WTC11 (cell line): ENCODE results near the gene LSM7. TPM values are rescaled to one million over a fixed set of nuclear protein-coding genes. Genes with fewer than 3 reads are reported as not detected.

Experiments used
- ATAC-seq: fragments of 200-7000 bp; cut with Tn5 transposase; 2 replicates; pipeline ENCODE4 v1.10.0; 2021; ENCODE audit warnings: mild to moderate bottlenecking, moderate library complexity
- CTCF ChIA-PET: fragments of 300-600 bp; sonication (Branson Sonifier 250); formaldehyde crosslinking; loops from one replicate; lab custom pipeline; 2021; ENCODE audit warnings: antibody characterized with exemption; lab: Charles Lee
- POLR2A ChIA-PET: fragments of 350-600 bp; sonication (Branson Sonifier 250); formaldehyde crosslinking; loops from one replicate; lab custom pipeline; 2021; ENCODE audit warnings: antibody characterized with exemption; lab: Charles Lee
- DNase-seq: peaks from one replicate; pipeline ENCODE4 v3.0.0; 2021; ENCODE audit warnings: low spot score
- H3K27ac Mint-ChIP-seq: 2 replicates; pipeline ENCODE4 v1.8.0; 2021; ENCODE audit warnings: mixed read lengths
- H3K27me3 Mint-ChIP-seq: 2 replicates; pipeline ENCODE4 v1.8.0; 2021; ENCODE audit warnings: low read depth, mild to moderate bottlenecking, moderate library complexity, mixed read lengths
- H3K36me3 Mint-ChIP-seq: 2 replicates; pipeline ENCODE4 v1.8.0; 2021; ENCODE audit warnings: mixed read lengths
- H3K4me1 Mint-ChIP-seq: 2 replicates; pipeline ENCODE4 v1.8.0; 2022; ENCODE audit warnings: mixed read lengths
- H3K4me3 Mint-ChIP-seq: 2 replicates; pipeline ENCODE4 v1.8.0; 2021; ENCODE audit warnings: mild to moderate bottlenecking, moderate library complexity, mixed read lengths
- H3K9me3 Mint-ChIP-seq: 2 replicates; pipeline ENCODE4 v1.8.0; 2021; ENCODE audit warnings: mixed read lengths
- EMX1 ChIP-seq: fragments of 250-450 bp; sonication (Bioruptor Pico); IDR thresholded peaks from 2 replicates; pipeline ENCODE4 v1.8.0; 2021; ENCODE audit warnings: mild to moderate bottlenecking
- FOXK1 ChIP-seq: sonication (generic); formaldehyde crosslinking; IDR thresholded peaks from 2 replicates; pipeline ENCODE4 v1.8.0; 2022; ENCODE audit warnings: mild to moderate bottlenecking, moderate library complexity, missing genetic modification reagents
- NFATC4 ChIP-seq: fragments of 250-450 bp; sonication (Bioruptor Pico); IDR thresholded peaks from 2 replicates; pipeline ENCODE4 v1.9.0; 2021; ENCODE audit warnings: mild to moderate bottlenecking
- NR1H2 ChIP-seq: sonication (generic); formaldehyde crosslinking; IDR thresholded peaks from 2 replicates; pipeline ENCODE4 v1.9.0; 2021; ENCODE audit warnings: mild to moderate bottlenecking, moderate library complexity, missing genetic modification reagents
- NR2C2 ChIP-seq: sonication (generic); formaldehyde crosslinking; IDR thresholded peaks from 2 replicates; pipeline ENCODE4 v1.8.0; 2022; ENCODE audit warnings: mild to moderate bottlenecking, missing genetic modification reagents
- OVOL2 ChIP-seq: fragments of 250-450 bp; sonication (Bioruptor Pico); IDR thresholded peaks from 2 replicates; pipeline ENCODE4 v1.9.0; 2021; ENCODE audit warnings: mild to moderate bottlenecking, borderline replicate concordance
- RELA ChIP-seq: sonication (generic); formaldehyde crosslinking; IDR thresholded peaks from 2 replicates; pipeline ENCODE4 v1.8.1; 2022; ENCODE audit warnings: missing genetic modification reagents, mild to moderate bottlenecking, borderline replicate concordance
- SMAD4 ChIP-seq: sonication (generic); formaldehyde crosslinking; IDR thresholded peaks from 2 replicates; pipeline ENCODE4 v1.8.0; 2022; ENCODE audit warnings: mild to moderate bottlenecking, missing genetic modification reagents
- ZNF121 ChIP-seq: sonication (generic); formaldehyde crosslinking; IDR thresholded peaks from 2 replicates; pipeline ENCODE4 v1.8.0; 2023; ENCODE audit warnings: missing genetic modification reagents
- ZNF263 ChIP-seq: sonication (generic); formaldehyde crosslinking; IDR thresholded peaks from 2 replicates; pipeline ENCODE4 v1.8.1; 2022; ENCODE audit warnings: low read depth, mild to moderate bottlenecking, moderate library complexity, missing genetic modification reagents
- total RNA-seq: library from RNA; stranded (reverse); gene quantifications from 3 replicates; pipeline ENCODE4 v1.2.3, GENCODE V29; 2021
- TF ChIP-seq, protein P1 (sequence below): sonication (generic); formaldehyde crosslinking; IDR thresholded peaks from 2 replicates; pipeline ENCODE4 v1.8.1; 2023; ENCODE audit warnings: mild to moderate bottlenecking, missing genetic modification reagents, moderate library complexity
- TF ChIP-seq, protein P2 (sequence below): fragments of 250-450 bp; sonication (Bioruptor Pico); IDR thresholded peaks from 2 replicates; pipeline ENCODE4 v2.1.2; 2022; ENCODE audit warnings: mild to moderate bottlenecking, moderate library complexity
- TF ChIP-seq, protein P3 (sequence below): fragments of 250-450 bp; sonication (Bioruptor Pico); IDR thresholded peaks from 2 replicates; pipeline ENCODE4 v1.9.0; 2021; ENCODE audit warnings: moderate library complexity, mild to moderate bottlenecking, inconsistent platforms, borderline replicate concordance
- TF ChIP-seq, protein P4 (sequence below): sonication (generic); formaldehyde crosslinking; IDR thresholded peaks from 2 replicates; pipeline ENCODE4 v1.8.0; 2022; ENCODE audit warnings: missing genetic modification reagents
- TF ChIP-seq, protein P5 (sequence below): sonication (generic); formaldehyde crosslinking; IDR thresholded peaks from 2 replicates; pipeline ENCODE4 v1.8.0; 2022; ENCODE audit warnings: mild to moderate bottlenecking, missing genetic modification reagents

The LSM7 gene
- total RNA-seq, 1 experiment from 2014 or later, result 245 TPM

DNA sequence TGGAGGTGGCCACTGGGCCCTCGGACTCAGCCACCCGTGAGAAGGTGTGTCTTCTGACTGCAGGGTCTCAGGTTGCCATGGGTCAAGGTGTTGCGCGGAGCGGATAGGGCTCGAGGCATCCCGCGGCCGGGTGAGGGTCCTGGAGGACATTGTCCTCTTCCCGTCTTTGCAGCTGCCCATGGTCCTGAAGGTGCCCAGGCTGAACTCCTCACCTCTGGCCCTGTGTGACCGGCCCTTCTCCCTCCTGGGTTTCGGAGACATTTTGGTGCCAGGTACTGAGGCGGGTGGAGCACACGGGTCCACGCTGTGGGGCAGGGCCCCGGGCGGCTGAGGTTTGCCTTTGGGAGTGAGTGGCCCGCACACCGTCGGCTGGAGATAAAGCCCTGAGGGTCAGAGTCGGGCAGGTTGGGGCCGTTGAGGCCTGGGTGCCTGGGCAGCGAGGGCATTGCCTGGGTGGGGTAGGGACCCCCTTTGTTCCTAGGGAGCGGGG lies 16.0 kb upstream of the LSM7 start:
- Mint-ChIP-seq H3K9me3 (no peaks in the 10 kb centered on the region), H3K36me3 (no peaks in the 10 kb centered on the region), H3K27ac (no peak overlapping the region), H3K27me3 (no peaks in the 10 kb centered on the region), H3K4me1 (no peaks in the 10 kb centered on the region), H3K4me3 (no peak overlapping the region)
- DNase-seq, result no peak
- ChIA-PET POLR2A (no interaction called here), CTCF (interaction anchor here (1.3 kb wide), 1 partner anchor 11 kb away, joined by 3 read pairs; no protein-coding TSS in a partner anchor)
- TF ChIP-seq, protein P1, sequence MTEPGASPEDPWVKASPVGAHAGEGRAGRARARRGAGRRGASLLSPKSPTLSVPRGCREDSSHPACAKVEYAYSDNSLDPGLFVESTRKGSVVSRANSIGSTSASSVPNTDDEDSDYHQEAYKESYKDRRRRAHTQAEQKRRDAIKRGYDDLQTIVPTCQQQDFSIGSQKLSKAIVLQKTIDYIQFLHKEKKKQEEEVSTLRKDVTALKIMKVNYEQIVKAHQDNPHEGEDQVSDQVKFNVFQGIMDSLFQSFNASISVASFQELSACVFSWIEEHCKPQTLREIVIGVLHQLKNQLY (CRISPR knock-in tag), result no peak
- TF ChIP-seq NR2C2 (CRISPR knock-in tag) (no peak), NFATC4 (CRISPR knock-in tag) (no peak), FOXK1 (CRISPR knock-in tag) (no peak), OVOL2 (CRISPR knock-in tag) (no peak), SMAD4 (CRISPR knock-in tag) (no peak), ZNF121 (CRISPR knock-in tag) (no peak), NR1H2 (CRISPR knock-in tag) (no peak), ZNF263 (CRISPR knock-in tag) (no peak)
- TF ChIP-seq, protein P2, sequence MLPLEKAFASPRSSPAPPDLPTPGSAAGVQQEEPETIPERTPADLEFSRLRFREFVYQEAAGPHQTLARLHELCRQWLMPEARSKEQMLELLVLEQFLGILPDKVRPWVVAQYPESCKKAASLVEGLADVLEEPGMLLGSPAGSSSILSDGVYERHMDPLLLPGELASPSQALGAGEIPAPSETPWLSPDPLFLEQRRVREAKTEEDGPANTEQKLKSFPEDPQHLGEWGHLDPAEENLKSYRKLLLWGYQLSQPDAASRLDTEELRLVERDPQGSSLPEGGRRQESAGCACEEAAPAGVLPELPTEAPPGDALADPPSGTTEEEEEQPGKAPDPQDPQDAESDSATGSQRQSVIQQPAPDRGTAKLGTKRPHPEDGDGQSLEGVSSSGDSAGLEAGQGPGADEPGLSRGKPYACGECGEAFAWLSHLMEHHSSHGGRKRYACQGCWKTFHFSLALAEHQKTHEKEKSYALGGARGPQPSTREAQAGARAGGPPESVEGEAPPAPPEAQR, result no peak
- TF ChIP-seq, protein P3, sequence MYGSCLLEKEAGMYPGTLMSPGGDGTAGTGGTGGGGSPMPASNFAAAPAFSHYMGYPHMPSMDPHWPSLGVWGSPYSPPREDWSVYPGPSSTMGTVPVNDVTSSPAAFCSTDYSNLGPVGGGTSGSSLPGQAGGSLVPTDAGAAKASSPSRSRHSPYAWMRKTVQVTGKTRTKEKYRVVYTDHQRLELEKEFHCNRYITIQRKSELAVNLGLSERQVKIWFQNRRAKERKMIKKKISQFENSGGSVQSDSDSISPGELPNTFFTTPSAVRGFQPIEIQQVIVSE (CRISPR knock-in tag), result no peak
- no peak for ATAC-seq

DNA sequence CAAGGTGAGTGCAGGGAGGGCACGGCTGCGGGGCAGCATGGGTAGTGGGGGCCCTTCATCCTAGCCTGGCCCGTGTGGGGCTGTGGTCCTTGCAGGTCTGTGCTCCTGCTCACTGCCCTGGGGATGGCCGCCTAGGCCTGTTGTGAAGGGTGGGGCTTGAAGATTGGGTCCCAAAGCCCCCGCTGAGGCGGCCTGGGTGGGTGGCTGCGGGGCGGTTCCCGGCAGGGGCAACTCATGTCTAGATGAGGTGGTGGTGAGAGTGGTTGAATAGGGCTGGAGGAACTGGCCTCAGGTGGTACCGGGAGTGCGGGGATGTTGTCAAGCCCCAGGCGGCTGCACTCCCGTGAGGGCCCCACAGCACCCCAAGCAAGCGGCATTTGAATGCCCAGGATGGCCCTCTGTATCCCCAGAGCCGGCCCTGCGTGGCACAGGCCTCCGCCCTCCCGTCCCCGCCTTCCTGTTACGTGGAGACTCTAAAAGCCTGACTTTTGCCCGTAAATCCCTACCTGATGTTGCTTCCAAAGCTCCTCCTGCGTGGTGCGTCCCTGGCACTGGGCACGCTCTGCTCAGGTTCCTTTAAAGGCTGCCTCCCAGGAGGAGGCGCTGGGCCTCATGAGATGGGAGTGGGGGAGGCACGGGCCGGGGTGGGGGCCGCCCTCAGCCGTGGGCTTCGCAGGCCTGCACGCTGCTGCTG lies 15.1 kb upstream of the LSM7 start:
- H3K36me3 Mint-ChIP-seq, result no peaks in the 10 kb centered on the region
- ChIA-PET POLR2A (no interaction called here), CTCF (interaction anchor here (0.5 to 1.3 kb wide), 2 partner anchors 10 to 845 kb away, joined by 3 read pairs; no protein-coding TSS in a partner anchor)
- DNase-seq (no peak), ATAC-seq (no peak; the same call in 1 of the 2 replicates)
- no peaks in the 10 kb centered on the region for H3K9me3 Mint-ChIP-seq
- no peak overlapping the region for H3K4me3 Mint-ChIP-seq
- no peaks in the 10 kb centered on the region for H3K4me1 Mint-ChIP-seq
- TF ChIP-seq, protein P4, sequence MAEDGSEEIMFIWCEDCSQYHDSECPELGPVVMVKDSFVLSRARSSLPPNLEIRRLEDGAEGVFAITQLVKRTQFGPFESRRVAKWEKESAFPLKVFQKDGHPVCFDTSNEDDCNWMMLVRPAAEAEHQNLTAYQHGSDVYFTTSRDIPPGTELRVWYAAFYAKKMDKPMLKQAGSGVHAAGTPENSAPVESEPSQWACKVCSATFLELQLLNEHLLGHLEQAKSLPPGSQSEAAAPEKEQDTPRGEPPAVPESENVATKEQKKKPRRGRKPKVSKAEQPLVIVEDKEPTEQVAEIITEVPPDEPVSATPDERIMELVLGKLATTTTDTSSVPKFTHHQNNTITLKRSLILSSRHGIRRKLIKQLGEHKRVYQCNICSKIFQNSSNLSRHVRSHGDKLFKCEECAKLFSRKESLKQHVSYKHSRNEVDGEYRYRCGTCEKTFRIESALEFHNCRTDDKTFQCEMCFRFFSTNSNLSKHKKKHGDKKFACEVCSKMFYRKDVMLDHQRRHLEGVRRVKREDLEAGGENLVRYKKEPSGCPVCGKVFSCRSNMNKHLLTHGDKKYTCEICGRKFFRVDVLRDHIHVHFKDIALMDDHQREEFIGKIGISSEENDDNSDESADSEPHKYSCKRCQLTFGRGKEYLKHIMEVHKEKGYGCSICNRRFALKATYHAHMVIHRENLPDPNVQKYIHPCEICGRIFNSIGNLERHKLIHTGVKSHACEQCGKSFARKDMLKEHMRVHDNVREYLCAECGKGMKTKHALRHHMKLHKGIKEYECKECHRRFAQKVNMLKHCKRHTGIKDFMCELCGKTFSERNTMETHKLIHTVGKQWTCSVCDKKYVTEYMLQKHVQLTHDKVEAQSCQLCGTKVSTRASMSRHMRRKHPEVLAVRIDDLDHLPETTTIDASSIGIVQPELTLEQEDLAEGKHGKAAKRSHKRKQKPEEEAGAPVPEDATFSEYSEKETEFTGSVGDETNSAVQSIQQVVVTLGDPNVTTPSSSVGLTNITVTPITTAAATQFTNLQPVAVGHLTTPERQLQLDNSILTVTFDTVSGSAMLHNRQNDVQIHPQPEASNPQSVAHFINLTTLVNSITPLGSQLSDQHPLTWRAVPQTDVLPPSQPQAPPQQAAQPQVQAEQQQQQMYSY (CRISPR knock-in tag), result no peak
- no peak for TF ChIP-seq EMX1 (CRISPR knock-in tag)
- TF ChIP-seq, protein P5, sequence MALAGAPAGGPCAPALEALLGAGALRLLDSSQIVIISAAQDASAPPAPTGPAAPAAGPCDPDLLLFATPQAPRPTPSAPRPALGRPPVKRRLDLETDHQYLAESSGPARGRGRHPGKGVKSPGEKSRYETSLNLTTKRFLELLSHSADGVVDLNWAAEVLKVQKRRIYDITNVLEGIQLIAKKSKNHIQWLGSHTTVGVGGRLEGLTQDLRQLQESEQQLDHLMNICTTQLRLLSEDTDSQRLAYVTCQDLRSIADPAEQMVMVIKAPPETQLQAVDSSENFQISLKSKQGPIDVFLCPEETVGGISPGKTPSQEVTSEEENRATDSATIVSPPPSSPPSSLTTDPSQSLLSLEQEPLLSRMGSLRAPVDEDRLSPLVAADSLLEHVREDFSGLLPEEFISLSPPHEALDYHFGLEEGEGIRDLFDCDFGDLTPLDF (CRISPR knock-in tag), result no peak
- TF ChIP-seq RELA, result no peak
- TF ChIP-seq, all 79 proteins: peak for 0
- no peaks in the 10 kb centered on the region for H3K27me3 Mint-ChIP-seq
- no peak overlapping the region for H3K27ac Mint-ChIP-seq
